Superior temporal gyrus (tissue), 1 donor: ENCODE results near the gene EHBP1.

Experiments used
- DNase-seq: peaks from one replicate; pipeline ENCODE4 v3.0.0-alpha.2; 2016; ENCODE audit errors: extremely low spot score

EHBP1 gene

DNA sequence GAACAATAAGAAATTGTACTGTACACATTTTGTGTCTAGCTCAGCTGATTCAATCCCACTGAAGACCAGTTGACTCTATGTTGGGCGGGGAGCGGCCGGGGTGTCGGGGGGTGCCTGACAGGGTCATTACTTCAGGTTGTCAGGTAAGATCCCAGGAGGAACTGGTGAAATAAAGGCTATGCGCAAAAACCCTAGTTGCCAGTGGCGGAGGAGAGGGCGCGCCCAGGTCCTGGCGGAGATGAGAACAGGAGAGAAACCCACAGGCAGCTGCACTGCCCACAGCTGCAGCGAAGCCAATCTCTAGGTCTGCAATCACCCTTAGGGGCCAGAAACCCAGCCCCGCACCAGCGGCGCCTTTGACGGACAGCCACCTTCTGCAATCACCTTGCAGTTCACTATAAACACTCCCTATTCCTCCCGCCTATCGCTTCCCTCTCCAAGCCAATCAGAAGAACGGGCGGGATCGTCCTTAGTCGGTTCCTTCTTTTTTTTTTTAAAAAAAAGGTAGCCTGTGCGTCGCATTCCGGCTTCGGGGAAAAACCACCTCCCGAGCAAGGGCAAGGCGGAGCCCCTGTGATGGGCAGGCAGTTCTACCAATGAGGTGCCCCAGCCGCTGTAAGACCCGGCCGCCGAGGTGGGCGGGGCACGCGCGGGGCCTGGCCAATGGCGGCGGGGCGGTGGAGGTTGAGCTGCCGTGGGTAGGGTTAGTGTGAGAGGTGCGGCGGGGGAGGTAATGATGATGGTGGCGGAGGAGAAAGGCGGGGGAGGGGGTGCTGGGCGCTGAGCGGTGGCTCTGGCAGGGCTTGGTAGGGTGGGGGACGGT, at the start of gene EHBP1:
Gene EHBP1, plus strand, starts transcription at position 707 of the 823 bp plus-strand sequence. CDS start 1,479 bp downstream, outside the sequence.
- peak; percentile 99 for DNase-seq

DNA sequence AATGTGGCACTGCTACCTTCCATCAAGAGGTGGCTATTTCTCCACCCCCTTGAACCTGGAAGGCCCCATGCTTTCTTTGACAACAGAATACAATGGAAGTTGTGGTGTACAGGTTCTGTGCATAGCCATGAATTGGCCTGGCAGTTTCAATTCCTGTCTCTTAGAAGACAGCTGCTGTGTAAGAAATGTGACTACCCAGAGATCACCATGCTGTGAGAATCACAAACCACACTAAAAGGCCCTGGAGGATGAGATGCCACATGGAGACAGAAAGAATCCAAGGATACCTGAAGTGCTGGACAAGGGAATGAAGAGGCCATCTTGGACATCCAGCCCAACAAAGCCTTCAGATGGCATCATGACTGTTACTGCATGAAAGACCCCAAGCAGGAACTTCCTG, 47.7 kb upstream of the EHBP1 start:
- DNase-seq = no peak

DNA sequence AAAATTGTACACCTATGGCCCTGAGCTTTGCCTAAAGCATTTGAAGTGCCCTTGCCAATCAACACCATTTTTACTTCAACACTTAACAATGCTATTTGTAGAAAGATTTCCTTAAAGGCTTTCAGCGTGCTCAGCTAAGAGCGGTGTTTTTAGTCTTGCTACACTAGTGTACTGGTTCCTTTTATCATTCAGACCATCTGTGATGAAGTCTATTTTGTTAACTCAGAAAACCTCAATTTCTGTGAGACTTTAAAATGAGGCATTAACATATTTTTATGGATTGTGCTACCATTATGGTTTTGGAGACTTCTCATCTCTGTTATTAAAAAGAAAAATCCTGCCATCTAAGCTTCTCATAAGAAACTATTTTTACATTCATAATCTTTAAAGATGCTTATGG, 46.6 kb upstream of the EHBP1 start:
- DNase-seq = no peak

DNA sequence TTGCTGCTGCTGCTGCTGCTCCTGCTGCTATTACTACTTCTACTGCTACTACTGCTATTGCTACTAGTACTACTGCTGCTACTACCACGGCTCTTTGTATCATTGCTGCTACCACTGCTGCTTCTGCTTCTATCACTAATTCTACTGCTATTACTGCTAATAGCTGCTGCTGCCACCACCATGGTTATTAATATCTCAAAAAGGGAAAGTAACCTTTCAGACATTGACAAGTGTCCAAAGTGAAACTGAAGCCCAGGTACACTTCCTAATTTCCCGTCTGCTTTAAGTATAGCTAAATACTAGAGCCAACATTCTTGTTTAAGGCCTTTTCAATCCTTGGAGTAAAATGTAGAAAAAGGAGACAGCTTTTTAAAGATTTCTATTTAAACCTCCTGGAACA, 45.4 kb upstream of the EHBP1 start:
- DNase-seq = no peak

DNA sequence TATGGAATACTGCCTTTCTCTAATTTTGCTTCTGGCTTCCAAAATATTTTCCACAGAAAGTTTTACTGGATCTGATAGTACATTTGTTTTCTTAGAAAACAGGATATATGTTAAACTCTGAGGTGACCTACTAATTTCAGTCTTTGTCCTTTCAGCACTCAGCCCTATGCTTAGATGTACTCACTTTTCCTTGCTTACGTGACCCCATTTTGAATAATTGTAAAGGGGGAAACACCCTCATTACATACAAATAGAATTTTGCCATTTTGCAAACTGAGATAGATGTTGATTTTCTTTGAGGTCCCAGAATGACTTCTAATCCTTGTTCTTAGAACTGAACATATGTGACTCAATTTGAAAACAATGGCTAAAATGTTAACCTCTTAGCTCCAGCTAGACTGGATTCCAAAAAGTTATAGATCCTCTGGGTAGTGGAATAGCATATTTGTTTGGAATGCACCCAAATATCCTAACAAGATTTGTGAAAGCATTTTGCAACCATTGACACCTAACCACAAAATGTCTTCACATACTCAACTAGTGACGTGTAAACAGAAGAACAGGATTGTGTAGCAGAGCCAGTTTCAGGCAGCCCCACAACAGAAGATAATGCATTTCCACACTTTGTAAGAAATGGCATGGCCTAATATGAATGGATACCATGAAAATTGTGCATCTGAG, 44.8 kb upstream of the EHBP1 start:
- no peak for DNase-seq

DNA sequence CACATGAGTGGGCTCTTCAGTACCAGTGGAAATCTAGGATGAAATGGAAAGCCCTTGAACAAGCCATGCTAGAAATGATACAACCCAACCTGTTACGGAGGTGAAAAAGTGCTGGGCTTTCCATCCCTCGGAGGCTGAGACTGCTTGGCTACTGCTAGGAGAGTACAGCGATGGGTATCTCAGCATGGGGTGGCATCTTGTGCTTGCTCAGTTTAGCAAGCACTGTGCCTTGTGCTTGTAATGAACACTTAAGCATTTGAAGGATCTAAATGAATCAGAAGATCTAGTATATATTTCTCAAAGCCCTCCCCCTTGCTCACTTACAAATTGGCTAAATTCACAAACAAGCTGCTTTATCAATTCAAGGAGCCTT, 44.3 kb upstream of the EHBP1 start:
- DNase-seq = no peak

DNA sequence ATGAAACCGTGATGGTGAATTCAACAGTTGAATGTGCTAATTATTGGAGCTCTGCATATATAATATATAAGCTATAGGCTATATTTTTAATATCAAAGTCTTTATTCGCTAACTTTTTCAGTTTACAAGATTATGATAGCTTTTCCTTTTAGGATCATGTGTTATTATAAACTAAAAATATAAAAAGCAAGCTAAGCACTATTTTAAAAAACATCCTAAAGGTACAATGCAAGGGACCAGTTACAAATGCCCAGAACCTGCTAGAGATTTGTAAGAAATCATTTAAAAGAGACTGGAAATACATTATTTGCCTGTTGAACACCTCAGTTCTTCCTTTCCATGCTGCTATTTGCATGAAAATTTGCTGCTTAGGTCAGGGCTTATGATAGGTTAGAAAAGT, 43.4 kb upstream of the EHBP1 start:
- DNase-seq = no peak

DNA sequence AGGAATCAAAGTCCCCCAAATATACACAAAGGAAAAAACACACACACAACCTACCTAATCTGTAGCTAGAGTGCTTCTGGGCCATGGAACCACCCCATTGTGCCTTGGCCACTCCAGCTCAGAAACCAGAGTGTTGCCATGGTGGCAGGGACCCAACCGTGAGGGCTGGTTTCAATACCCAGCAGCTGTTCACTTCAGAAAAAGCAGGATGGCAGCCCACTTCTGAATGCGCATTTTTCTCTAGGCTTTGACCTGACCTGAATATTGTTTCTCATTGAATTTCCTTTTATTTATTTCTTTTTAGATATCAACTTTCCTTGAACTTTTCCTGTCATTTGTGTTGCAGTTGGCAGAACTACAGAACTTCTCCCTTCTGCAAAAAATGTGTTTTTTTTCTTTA, 43.0 kb upstream of the EHBP1 start:
- DNase-seq = no peak

DNA sequence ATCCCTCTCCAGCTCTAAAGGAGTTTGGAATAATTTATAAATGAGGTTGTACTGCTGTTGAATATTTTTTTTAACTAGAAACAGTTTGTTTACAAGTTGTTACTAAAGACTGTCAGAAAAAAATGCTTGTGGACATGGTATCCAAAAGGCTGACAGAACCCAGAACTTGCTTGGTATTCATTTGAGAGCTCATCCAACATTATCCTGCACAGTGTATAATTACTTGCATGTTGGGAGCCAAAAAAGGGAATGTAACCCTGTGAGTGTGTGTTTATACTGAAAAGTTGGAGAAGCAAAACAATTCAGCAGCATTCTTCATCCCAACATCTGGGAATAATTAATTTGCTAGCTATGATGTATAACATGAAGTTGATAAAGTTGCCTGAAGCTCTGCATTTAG, 42.1 kb upstream of the EHBP1 start:
- DNase-seq = no peak

DNA sequence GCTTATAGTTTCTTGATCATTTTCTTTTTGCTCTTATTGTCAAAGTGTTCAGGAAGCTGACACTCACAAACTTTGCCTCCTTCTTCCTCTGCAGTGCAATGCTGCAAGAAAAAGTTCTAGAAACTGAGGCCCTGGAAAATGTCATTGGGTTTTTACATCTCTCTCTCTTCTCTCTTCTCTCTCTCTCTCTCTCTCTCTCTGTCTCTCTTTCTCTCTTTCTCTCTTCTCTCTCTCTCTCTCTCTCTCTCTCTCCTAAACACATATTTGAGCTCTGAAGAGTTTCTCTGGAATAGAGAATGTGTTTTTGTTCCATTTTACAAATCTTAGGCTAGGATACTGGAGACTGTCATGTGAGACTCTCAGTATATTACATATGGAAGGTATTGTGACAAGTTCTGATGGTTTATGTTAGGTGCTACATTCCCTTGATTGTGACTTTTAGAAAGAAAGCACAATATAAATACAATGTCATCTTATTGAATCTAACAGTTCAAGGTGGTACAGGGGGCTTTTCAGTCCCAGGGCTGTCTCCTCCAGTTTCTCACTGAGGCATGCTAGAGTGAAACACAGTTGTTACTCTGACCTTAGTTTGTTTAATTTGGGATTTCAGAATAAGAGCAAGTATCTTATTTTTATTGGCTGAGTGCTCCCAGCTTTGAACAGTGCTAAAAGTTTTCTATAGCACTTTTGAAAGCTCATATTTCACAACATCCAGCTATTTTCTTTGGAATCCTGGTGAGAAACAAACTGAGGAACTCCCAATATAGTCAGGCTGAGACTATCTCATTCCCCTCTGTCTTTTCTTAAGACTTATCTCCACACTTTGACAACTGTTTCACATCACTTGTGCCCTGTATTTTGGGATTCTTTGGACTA, 41.4 kb upstream of the EHBP1 start:
- no peak for DNase-seq

DNA sequence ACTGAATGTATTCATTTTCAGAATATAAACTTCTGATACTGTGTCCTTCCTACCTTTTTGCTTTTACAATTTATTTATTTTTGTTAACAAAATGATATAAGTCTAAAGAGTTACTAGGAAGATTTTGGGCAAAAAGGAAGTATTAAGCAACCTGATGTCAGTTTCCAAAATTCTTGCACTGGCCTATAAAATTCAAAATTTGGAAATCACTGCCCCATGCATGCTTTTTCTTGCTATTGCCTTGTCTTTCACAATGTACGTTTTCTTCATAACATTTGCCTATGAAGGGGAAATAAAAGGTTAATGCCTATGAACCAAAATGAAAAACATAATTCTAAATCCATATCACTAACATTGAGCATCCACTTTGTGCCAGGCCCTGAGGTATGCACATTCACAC, 40.1 kb upstream of the EHBP1 start:
- no peak for DNase-seq

DNA sequence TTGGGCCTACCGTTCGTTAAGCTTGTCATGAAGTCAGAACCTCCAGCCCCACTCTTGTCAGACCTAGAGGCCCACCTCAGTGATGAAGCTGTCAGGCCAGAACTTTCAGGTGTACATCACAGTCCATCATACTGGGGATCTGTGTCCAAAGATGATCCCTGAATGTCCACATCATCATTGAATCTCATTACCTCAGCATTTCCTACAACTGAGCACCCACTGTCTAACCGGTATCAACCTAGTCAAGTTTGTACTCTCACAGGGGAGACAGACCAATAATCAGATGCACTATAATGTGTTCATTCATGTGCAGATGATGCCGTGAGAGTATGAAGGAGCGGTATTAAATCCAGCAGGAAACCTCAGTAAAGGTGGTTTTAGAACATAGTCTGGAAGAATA, 36.3 kb upstream of the EHBP1 start:
- DNase-seq = no peak

DNA sequence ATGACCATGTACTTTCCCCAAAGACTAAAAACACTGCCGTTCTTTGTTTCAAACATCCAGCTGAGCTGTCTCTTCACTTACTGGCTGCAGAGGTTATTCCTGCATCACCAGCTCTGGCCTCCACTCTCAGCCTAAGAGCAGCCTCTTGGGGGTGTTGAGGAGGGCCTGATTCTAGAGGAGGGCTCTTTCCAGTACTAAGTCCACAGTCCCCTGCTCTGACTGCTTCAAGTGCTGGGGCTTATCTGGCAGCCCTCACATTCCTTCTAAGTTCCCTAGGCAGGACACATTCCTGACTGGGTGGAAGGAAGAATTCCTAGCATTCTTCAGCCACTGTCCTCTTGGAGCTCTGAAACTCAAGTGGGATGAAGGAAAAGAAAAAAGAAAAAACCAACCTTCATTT, 32.9 kb upstream of the EHBP1 start:
- DNase-seq = no peak

DNA sequence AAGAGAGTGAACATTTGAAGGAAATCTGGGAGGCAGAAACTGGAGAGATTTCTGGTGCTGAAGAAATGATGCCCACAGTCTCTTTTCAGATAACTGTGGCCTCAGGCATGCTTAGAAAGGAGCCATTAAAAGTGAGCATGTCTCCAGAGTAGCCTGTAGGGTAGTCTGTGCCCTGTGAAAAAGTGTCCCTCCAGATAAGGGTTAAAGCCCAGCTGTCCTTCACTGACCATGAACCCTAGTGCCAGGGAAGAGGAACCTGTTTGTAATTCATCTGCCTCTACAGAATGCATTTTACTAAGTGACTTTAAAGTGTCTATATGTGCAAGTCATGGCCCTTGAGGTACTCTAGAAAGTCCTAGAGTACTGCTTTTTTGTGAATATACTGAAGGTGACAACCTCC, 30.5 kb upstream of the EHBP1 start:
- no peak for DNase-seq

DNA sequence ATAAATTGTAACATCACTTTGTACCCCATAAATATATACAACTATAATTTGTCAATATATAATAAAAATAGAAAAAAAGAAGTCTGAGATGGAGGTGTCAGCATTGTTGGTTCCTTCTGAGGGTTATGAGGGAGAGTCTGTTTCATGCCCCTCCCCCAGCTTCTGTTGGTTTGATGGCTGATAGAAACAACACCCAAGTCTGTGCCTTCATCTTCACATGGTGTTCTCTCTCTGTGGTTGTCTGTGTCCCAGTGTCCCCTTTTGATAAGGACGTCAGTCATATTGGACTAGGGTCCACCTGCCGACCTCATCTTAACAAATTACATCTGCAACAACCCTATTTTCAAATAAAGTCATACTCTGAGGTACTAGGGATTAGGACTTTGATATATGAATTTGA, 20.3 kb upstream of the EHBP1 start:
- no peak for DNase-seq

DNA sequence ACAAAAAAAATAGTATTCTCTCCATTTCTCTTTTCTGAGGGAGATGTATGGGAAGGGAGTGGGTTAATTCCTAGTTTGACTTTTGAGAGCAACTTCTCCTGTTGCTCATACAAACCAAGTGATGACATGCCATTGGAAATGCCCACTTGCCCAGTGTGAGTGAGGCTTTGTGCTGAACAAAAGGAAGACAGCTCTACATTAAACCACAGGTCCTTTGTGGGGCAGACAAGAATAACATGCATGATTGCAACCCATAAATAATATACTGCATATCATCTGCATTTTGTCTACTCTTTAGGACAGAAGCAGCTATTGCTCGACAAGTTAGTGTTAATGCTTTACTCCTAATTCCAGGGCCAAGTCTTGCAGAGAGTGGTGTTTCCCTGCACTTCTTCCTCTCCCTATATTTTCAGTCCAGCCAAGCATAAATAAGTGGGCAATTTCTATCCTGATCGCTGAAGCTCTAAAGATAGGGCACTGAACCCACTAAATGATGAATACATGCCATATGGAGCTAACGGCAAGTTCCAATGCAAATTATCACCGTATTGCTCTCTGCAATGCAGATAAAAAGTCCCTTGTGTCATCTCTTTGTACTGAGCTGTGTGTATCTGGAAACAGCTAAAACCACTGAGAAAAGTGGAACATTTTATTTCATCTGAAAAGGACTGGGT, 19.4 kb upstream of the EHBP1 start:
- DNase-seq = no peak

DNA sequence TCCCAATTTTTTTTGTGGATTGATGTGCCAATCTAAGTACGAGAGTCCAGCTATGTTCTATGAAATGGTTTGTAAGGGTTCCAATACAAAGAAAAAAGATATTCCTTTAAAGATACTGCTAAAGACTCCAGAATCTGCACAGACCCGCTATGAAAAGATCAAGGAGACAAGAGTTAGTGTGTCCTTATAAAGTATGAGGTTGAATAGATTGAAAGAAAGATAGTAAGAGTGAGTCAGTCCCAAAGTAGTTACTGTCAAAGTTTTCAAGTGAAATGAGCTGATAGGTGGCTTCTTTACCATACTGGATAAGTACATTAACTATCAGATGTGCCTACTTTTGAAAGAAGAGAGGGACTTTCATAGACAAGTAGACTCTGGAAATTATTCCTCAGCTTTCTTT, 17.9 kb upstream of the EHBP1 start:
- no peak for DNase-seq

DNA sequence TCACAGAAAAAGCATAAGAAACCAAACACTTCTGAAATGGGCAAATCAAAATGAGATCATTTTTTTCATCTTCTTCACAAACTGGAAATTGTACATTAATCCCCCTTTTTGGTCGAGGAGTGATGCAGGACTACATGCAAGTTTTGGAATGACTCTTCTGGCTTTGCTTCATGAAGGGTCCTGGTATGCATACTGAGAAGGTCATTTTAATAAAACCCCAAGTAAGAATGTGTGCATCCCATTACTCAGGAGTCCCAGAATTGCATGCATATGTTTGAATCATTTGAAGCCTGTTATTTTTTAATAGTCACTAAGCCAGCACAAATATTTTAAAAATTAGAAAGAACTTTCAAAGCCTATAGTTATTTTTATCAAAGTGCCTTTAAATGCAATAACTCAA, 16.7 kb upstream of the EHBP1 start:
- DNase-seq = no peak

DNA sequence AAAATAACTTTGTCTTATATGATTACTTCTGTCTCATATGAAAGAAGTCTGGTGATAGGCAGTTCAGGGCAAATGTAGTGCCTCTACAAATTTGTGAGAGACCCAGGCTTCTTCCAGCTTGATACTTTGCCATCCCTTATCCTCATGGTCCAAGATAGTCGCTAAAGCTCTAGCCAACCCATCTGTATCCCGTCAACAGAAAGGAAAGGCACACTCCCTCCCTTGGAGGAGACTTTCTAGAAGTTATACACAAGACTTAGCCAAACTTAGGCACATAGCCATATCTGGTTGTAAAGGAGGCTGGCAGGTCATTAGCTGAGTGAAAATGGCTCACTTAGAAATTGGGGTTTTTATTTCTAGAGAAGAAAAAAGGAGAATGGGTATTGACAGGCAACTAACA, 14.3 kb upstream of the EHBP1 start:
- no peak for DNase-seq

DNA sequence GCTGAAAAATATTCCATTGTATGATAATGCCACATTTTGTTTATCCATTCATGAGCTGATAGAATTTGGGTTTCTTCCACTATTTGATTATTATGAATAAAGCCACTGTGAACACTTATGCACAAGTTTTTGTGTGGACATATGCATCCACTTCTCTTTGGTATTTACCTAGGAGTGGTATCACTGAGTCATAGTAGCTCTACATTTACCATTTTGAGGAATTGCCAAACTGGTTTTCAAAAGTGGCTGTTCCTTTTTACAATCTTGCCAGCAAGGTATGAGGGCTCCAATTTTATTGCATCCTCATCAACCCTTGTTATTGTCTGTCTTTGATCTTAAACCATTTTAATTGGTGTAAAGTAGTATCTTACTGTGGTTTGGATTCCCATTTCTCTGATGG, 13.3 kb upstream of the EHBP1 start:
- no peak for DNase-seq

DNA sequence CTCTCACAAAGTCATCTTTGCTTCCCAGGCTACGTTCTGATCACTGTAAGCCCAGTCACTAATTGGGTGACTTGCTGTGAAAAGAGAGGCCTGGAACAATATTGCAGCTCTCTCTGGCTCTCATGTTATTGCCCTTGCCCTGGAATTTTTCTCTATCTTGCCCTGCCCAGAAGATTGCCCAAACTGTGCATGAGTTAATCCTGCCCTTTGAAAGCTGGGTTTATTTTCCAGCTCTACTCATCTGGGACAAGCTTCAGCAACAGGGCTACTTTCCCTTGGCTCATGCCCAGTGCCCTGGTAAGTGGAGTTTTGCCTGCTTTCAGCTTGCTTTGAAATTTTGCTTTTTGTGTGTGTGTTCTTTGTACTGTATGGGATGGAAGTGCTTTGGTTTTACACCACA, 6.9 kb upstream of the EHBP1 start:
- DNase-seq = no peak

DNA sequence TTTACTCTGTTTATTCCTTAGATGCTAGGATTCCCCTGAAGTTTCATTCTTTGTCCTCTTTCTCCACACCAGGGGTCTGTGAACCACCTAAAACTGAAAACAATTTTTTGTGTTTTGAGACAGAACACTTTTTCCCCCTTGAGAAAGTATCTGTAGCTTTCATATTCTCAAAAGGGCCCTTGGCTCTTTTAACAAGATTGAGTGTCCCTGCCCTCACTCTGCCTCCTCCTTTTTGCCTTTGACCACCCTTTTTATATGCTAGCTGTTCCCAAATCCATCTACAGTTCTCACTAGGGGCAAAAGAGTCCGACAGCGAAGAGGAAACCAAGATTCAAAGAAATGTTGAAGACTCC, 883 bp upstream of the EHBP1 start:
- peak; percentile 49 for DNase-seq
